Endothelial cell of umbilical vein (primary cell): ENCODE data around the gene CFL2.

Experiments
- POLR2A ChIP-seq: IDR thresholded peaks from 2 replicates; pipeline ENCODE4 v1.6.1; 2012; ENCODE audit warnings: low read depth, mild to moderate bottlenecking, control low read depth, low read length
- TF ChIP-seq, protein P1 (sequence below), 2 donors: IDR thresholded peaks; 1 replicate in 1 of 2; 2 replicates in 1 of 2; pipeline ENCODE4 v1.5.1; 2011; ENCODE audit warnings: low read length in 2 of 2, mild to moderate bottlenecking in 2 of 2, moderate library complexity in 2 of 2, control low read depth in 1 of 2, inconsistent platforms in 1 of 2, low read depth in 1 of 2; ENCODE audit not compliant: insufficient read depth in 1 of 2; ENCODE audit errors: extremely low read depth in 1 of 2

GRCh38 chr14:34722723-34723545 is 8.5 kb upstream of the CFL2 start:
- no peak for TF ChIP-seq POLR2A
- TF ChIP-seq, protein P1, sequence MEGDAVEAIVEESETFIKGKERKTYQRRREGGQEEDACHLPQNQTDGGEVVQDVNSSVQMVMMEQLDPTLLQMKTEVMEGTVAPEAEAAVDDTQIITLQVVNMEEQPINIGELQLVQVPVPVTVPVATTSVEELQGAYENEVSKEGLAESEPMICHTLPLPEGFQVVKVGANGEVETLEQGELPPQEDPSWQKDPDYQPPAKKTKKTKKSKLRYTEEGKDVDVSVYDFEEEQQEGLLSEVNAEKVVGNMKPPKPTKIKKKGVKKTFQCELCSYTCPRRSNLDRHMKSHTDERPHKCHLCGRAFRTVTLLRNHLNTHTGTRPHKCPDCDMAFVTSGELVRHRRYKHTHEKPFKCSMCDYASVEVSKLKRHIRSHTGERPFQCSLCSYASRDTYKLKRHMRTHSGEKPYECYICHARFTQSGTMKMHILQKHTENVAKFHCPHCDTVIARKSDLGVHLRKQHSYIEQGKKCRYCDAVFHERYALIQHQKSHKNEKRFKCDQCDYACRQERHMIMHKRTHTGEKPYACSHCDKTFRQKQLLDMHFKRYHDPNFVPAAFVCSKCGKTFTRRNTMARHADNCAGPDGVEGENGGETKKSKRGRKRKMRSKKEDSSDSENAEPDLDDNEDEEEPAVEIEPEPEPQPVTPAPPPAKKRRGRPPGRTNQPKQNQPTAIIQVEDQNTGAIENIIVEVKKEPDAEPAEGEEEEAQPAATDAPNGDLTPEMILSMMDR (IDR thresholded peaks at IDR 0.05; ENCODE audit: extremely low read depth in 1 of 2, insufficient read depth in 1 of 2, low read depth in 1 of 2, low read length in 2 of 2) = peak; percentile 68 to 74
